Measurements from ENCODE around the gene AUTS2. TPM values are rescaled to one million over a fixed set of nuclear protein-coding genes. Genes with fewer than 3 reads are reported as not detected.

The AUTS2 gene
- total and polyA plus RNA-seq, 2 experiments from 2014 or later: 32.0 to 91.0 TPM

- TF ChIP-seq ZNF462 (CRISPR knock-in tag; IDR thresholded peaks at IDR 0.05): no peak
These were observed 907.6 kb downstream of the AUTS2 start (continued) for GRCh38 chr7:70505886-70506285.

- no peaks in the 10 kb centered on the region for H3K27me3 ChIP-seq (ENCODE audit: insufficient read depth)
- H2AFZ ChIP-seq: no peak overlapping the region
- Mint-ChIP-seq H3K9me3 (no peaks in the 10 kb centered on the region), H3K36me3 (ENCODE audit: low read depth) (no peaks in the 10 kb centered on the region), H3K4me1 (peaks cover 3% of the 10 kb centered on the region; the same call in 1 of the 3 replicates), H3K4me3 (no peak overlapping the region), H3K27ac (no peak overlapping the region), H3K27me3 (ENCODE audit: insufficient read depth, low read depth, poor library complexity) (peaks cover 9% of the 10 kb centered on the region)
- no peaks in the 10 kb centered on the region for H3K79me2 ChIP-seq (replicated peaks; ENCODE audit: insufficient read depth)
- ATAC-seq (peak; percentile 99), DNase-seq (ENCODE audit: low spot score) (peak; percentile 78)
- no peak overlapping the region for H3K4me3 ChIP-seq
- TF ChIP-seq POLR2AphosphoS5 (IDR thresholded peaks at IDR 0.05; ENCODE audit: low read depth): no peak
- peak; percentile 73 to 83 for TF ChIP-seq CTCF (conservative IDR thresholded peaks at IDR 0.05; ENCODE audit: low read depth in 2 of 2)
- TF ChIP-seq ZNF331 (CRISPR knock-in tag; IDR thresholded peaks at IDR 0.05; ENCODE audit: low read depth): no peak
- H3K9me2 ChIP-seq (ENCODE audit: insufficient read depth): no peaks in the 10 kb centered on the region
- H4K20me1 ChIP-seq (replicated peaks; ENCODE audit: insufficient read depth): no peaks in the 10 kb centered on the region
- H3K4me1 ChIP-seq (ENCODE audit: insufficient read depth): no peaks in the 10 kb centered on the region
- H3K36me3 ChIP-seq (ENCODE audit: insufficient read depth): no peaks in the 10 kb centered on the region
- H3K27ac ChIP-seq (ENCODE audit: low read depth): no peak overlapping the region
- no peak overlapping the region for H3K4me2 ChIP-seq
- H3F3A ChIP-seq (replicated peaks; ENCODE audit: low read depth): no peaks in the 10 kb centered on the region
These were observed 908.2 kb downstream of the AUTS2 start for GRCh38 chr7:70506434-70506833.

Measured in GM23338 (cell line).